Measurements from ENCODE around the gene RIT1. TPM values are rescaled to one million over a fixed set of nuclear protein-coding genes. Genes with fewer than 3 reads are reported as not detected.

Gene RIT1
- total RNA-seq, 6 donors from 2014 or later: 26.3 to 67.1 (median 45.1) TPM

GRCh38 chr1:155919801-155920200 lies 8.7 kb upstream of the RIT1 start:
- DNase-seq: no peak
- Histone ChIP-seq H3K4me1 (no peaks in the 10 kb centered on the region), H3K27me3 (no peaks in the 10 kb centered on the region), H3K9me3 (no peaks in the 10 kb centered on the region), H3K36me3 (peaks cover 64 to 100% (median 97%) of the 10 kb centered on the region in 4 donors), H3K4me3 (no peak overlapping the region), H3K27ac (no peak overlapping the region)
- no peak for TF ChIP-seq POLR2A (IDR thresholded peaks at IDR 0.05)
- 95 to 97% methylated on average over 2 of the region's 2 CpGs for WGBS, 2 donors
- no peak for ATAC-seq (ENCODE audit: low FRiP score in 2 of 2)

DNA sequence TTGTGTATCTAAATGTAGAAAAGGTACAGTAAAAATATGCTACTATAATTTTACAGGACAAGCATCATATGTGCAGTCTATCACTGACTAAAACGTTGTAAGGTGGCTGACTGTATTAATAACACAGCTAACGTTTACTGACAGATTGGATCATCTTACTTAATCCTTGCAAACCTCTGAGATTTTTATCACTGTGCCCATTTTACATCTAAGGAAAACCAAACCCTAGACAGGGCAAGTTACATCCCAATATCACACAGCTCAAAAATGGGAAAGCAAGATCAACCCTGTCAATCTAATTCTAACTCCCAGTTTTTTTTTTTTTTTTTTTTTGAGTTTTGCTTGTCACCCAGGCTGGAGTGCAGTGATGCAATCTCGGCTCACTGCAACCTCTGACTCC lies 7.5 kb upstream of the RIT1 start:
- Histone ChIP-seq H3K36me3 (peaks cover 64 to 100% (median 96%) of the 10 kb centered on the region in 4 donors), H3K4me3 (no peak overlapping the region), H3K27ac (no peak overlapping the region), H3K9me3 (no peaks in the 10 kb centered on the region), H3K27me3 (no peaks in the 10 kb centered on the region), H3K4me1 (no peaks in the 10 kb centered on the region)
- 75 to 78% methylated on average over 3 of the region's 3 CpGs for WGBS, 2 donors
- DNase-seq (no peak), ATAC-seq (ENCODE audit: low FRiP score in 2 of 2) (no peak)
- TF ChIP-seq, protein P1, sequence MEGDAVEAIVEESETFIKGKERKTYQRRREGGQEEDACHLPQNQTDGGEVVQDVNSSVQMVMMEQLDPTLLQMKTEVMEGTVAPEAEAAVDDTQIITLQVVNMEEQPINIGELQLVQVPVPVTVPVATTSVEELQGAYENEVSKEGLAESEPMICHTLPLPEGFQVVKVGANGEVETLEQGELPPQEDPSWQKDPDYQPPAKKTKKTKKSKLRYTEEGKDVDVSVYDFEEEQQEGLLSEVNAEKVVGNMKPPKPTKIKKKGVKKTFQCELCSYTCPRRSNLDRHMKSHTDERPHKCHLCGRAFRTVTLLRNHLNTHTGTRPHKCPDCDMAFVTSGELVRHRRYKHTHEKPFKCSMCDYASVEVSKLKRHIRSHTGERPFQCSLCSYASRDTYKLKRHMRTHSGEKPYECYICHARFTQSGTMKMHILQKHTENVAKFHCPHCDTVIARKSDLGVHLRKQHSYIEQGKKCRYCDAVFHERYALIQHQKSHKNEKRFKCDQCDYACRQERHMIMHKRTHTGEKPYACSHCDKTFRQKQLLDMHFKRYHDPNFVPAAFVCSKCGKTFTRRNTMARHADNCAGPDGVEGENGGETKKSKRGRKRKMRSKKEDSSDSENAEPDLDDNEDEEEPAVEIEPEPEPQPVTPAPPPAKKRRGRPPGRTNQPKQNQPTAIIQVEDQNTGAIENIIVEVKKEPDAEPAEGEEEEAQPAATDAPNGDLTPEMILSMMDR (IDR thresholded peaks at IDR 0.05): no peak
- TF ChIP-seq POLR2A (IDR thresholded peaks at IDR 0.05): no peak
- no peak for TF ChIP-seq POLR2AphosphoS5 (IDR thresholded peaks at IDR 0.05)
- no peak for TF ChIP-seq EP300 (IDR thresholded peaks at IDR 0.05)

- no peak for DNase-seq
- Histone ChIP-seq H3K4me1 (peaks cover 13 to 25% (median 20%) of the 10 kb centered on the region in 4 donors), H3K36me3 (peaks cover 44 to 79% (median 62%) of the 10 kb centered on the region in 4 donors), H3K27me3 (no peaks in the 10 kb centered on the region), H3K9me3 (no peaks in the 10 kb centered on the region), H3K4me3 (no peak overlapping the region), H3K27ac (peak overlapping the region in 1 of 4 donors; percentile 5)
- no peak for ATAC-seq (ENCODE audit: low FRiP score in 2 of 2)
- no peak for TF ChIP-seq POLR2AphosphoS5 (IDR thresholded peaks at IDR 0.05)
- TF ChIP-seq, protein P1 (IDR thresholded peaks at IDR 0.05): no peak
- TF ChIP-seq POLR2A (IDR thresholded peaks at IDR 0.05): no peak
- TF ChIP-seq EP300 (IDR thresholded peaks at IDR 0.05): no peak
- WGBS, 2 donors: 81% methylated on average over 6 of the region's 6 CpGs
Observed at GRCh38 chr1:155913969-155914757, 3.0 kb upstream of the RIT1 start.

- Histone ChIP-seq H3K4me1 (peaks cover 13 to 25% (median 20%) of the 10 kb centered on the region in 4 donors), H3K9me3 (no peaks in the 10 kb centered on the region), H3K36me3 (peaks cover 45 to 79% (median 57%) of the 10 kb centered on the region in 4 donors), H3K27ac (peak overlapping the region; percentile 90 to 97 (median 94)), H3K27me3 (no peaks in the 10 kb centered on the region), H3K4me3 (peak overlapping the region in 1 of 4 donors; percentile 83)
- 72 to 86% methylated on average over 9 to 11 of the region's 11 CpGs for WGBS, 2 donors
- TF ChIP-seq POLR2AphosphoS5 (IDR thresholded peaks at IDR 0.05) (no peak), EP300 (IDR thresholded peaks at IDR 0.05) (no peak), POLR2A (IDR thresholded peaks at IDR 0.05) (no peak)
- ATAC-seq (ENCODE audit: low FRiP score in 2 of 2) (no peak), DNase-seq (no peak)
Observed at GRCh38 chr1:155912056-155912536, 947 bp upstream of the RIT1 start.

GRCh38 chr1:155910621-155911121 lies 478 bp downstream of the RIT1 start:
- 4 to 7% methylated on average over 11 of the region's 11 CpGs for WGBS, 2 donors
- H3K9me3 ChIP-seq: no peaks in the 10 kb centered on the region
- H3K4me1 ChIP-seq: peaks cover 13 to 25% (median 20%) of the 10 kb centered on the region in 4 donors
- H3K27me3 ChIP-seq: no peaks in the 10 kb centered on the region
- ATAC-seq (ENCODE audit: low FRiP score in 2 of 2): peak; percentile 65 to 76
- peak overlapping the region; percentile 66 to 84 (median 82) for H3K4me3 ChIP-seq
- no peak for DNase-seq
- peak overlapping the region; percentile 90 to 97 (median 94) for H3K27ac ChIP-seq
- no peak for TF ChIP-seq POLR2AphosphoS5 (IDR thresholded peaks at IDR 0.05)
- TF ChIP-seq, protein P1 (IDR thresholded peaks at IDR 0.05): no peak
- H3K36me3 ChIP-seq: peaks cover 40 to 79% (median 53%) of the 10 kb centered on the region in 4 donors
